IMR-90 (cell line): ENCODE results near the gene RMND1. TPM values are rescaled to one million over a fixed set of nuclear protein-coding genes. Genes with fewer than 3 reads are reported as not detected.
A peak's percentile ranks its signal among the peaks of the same experiment; 100 is the strongest.

Source experiments
- ATAC-seq: fragments of 200-7000 bp; cut with Tn5 transposase; 2 replicates; pipeline ENCODE4 v1.9.1; 2020; ENCODE audit warnings: low read depth, mild to moderate bottlenecking, moderate library complexity
- BruUV-seq: library from RNA; stranded (reverse); fragments of 400-500 nt; replicated peaks from 2 replicates; lab custom pipeline; 2021; lab: Mats Ljungman, UMichigan
- CTCF ChIA-PET: fragments of 300-600 bp; formaldehyde crosslinking; extraction: SDS; loops from one replicate; lab custom pipeline; 2021; ENCODE audit warnings: antibody characterized with exemption; lab: Yijun Ruan, JAX
- POLR2A ChIA-PET: fragments of 300-600 bp; sonication (Branson Sonifier 250); formaldehyde crosslinking; loops from one replicate; lab custom pipeline; 2022; ENCODE audit warnings: antibody characterized with exemption; ENCODE audit not compliant: unreplicated experiment; lab: Charles Lee
- DNase-seq: peaks from one replicate; pipeline ENCODE4 v3.0.0; 2013
- H2AFZ ChIP-seq: replicated peaks from 2 replicates; pipeline ENCODE3; 2013; ENCODE audit warnings: low read length, mild to moderate bottlenecking; ENCODE audit not compliant: poor library complexity
- H2AK5ac ChIP-seq: 2 replicates; pipeline ENCODE4 v1.6.1; 2013; ENCODE audit warnings: low read depth, low read length, inconsistent platforms
- H2AK9ac ChIP-seq: replicated peaks from 2 replicates; pipeline ENCODE3; 2013; ENCODE audit warnings: mild to moderate bottlenecking, low read depth, low read length, moderate library complexity; ENCODE audit not compliant: poor library complexity
- H2BK120ac ChIP-seq: 2 replicates; pipeline ENCODE4 v1.6.1; 2013; ENCODE audit warnings: low read depth, low read length, inconsistent platforms
- H2BK15ac ChIP-seq: 3 replicates; pipeline ENCODE4 v1.6.1; 2013; ENCODE audit warnings: low read depth, low read length, inconsistent platforms
- H2BK20ac ChIP-seq: 2 replicates; pipeline ENCODE4 v1.6.1; 2013; ENCODE audit warnings: low read depth, mild to moderate bottlenecking, inconsistent platforms, low read length, moderate library complexity
- H2BK5ac ChIP-seq: 2 replicates; pipeline ENCODE4 v1.6.1; 2013; ENCODE audit warnings: mild to moderate bottlenecking, low read depth, low read length, inconsistent platforms; ENCODE audit not compliant: poor library complexity, severe bottlenecking
- H3K14ac ChIP-seq: replicated peaks from 2 replicates; pipeline ENCODE4 v1.6.1; 2013; ENCODE audit warnings: low read depth, low read length, inconsistent platforms
- H3K18ac ChIP-seq: 2 replicates; pipeline ENCODE4 v1.6.1; 2013; ENCODE audit warnings: low read depth, low read length, control low read depth
- H3K23ac ChIP-seq: 2 replicates; pipeline ENCODE4 v1.6.1; 2013; ENCODE audit warnings: low read depth, low read length, inconsistent platforms
- H3K27ac ChIP-seq: 2 replicates; pipeline ENCODE4 v1.5.1; 2013; ENCODE audit warnings: mild to moderate bottlenecking, control low read depth, low read length; ENCODE audit not compliant: insufficient read depth
- H3K27me3 ChIP-seq: 2 replicates; pipeline ENCODE4 v1.6.1; 2013; ENCODE audit warnings: low read length; ENCODE audit not compliant: control insufficient read depth, insufficient read depth
- H3K36me3 ChIP-seq: 2 replicates; pipeline ENCODE4 v1.6.1; 2013; ENCODE audit warnings: low read length, mixed read lengths; ENCODE audit not compliant: control insufficient read depth, insufficient read depth
- H3K4ac ChIP-seq: 2 replicates; pipeline ENCODE4 v1.6.1; 2013; ENCODE audit warnings: low read depth, low read length, inconsistent platforms
- H3K4me1 ChIP-seq: 2 replicates; pipeline ENCODE4 v1.6.1; 2013; ENCODE audit warnings: low read length, mixed read lengths; ENCODE audit not compliant: control insufficient read depth, insufficient read depth
- H3K4me2 ChIP-seq: 2 replicates; pipeline ENCODE4 v1.6.1; 2013; ENCODE audit warnings: low read depth, mild to moderate bottlenecking, control low read depth, low read length, moderate library complexity
- H3K4me3 ChIP-seq: 2 replicates; pipeline ENCODE4 v1.5.1; 2013; ENCODE audit warnings: low read depth, mild to moderate bottlenecking, control low read depth, low read length, moderate library complexity; ENCODE audit not compliant: insufficient read depth
- H3K56ac ChIP-seq: 2 replicates; pipeline ENCODE4 v1.6.1; 2013; ENCODE audit warnings: low read length, inconsistent platforms; ENCODE audit not compliant: insufficient read depth; ENCODE audit errors: extremely low read depth
- H3K79me1 ChIP-seq, 2 experiments: 2 replicates each; pipeline ENCODE4 v1.6.1; 2013; ENCODE audit warnings: low read length in 2 of 2, inconsistent platforms in 1 of 2, low read depth in 1 of 2
- H3K9ac ChIP-seq: 2 replicates; pipeline ENCODE4 v1.6.1; 2013; ENCODE audit warnings: low read depth, low read length, control low read depth
- H3K9me1 ChIP-seq: 2 replicates; pipeline ENCODE4 v1.6.1; 2013; ENCODE audit warnings: low read length, inconsistent platforms; ENCODE audit not compliant: insufficient read depth
- H3K9me3 ChIP-seq: 2 replicates; pipeline ENCODE4 v1.6.1; 2013; ENCODE audit warnings: low read length; ENCODE audit not compliant: control insufficient read depth, insufficient read depth
- H4K20me1 ChIP-seq: 2 replicates; pipeline ENCODE4 v1.6.1; 2013; ENCODE audit warnings: low read length, inconsistent platforms; ENCODE audit not compliant: insufficient read depth
- H4K5ac ChIP-seq: 2 replicates; pipeline ENCODE4 v1.6.1; 2013; ENCODE audit warnings: mild to moderate bottlenecking, low read depth, low read length, control low read depth
- H4K8ac ChIP-seq, 2 experiments: 2 replicates each; pipeline ENCODE4 v1.6.1; 2013; ENCODE audit warnings: low read depth in 2 of 2, low read length in 2 of 2, control low read depth in 1 of 2, inconsistent platforms in 1 of 2
- H4K91ac ChIP-seq: 2 replicates; pipeline ENCODE4 v1.6.1; 2013; ENCODE audit warnings: low read depth, low read length, inconsistent platforms; ENCODE audit not compliant: insufficient read depth
- BHLHE40 ChIP-seq: fragments of 150-350 bp; IDR thresholded peaks from 2 replicates; pipeline ENCODE4 v1.6.1; 2016; ENCODE audit warnings: mild to moderate bottlenecking, low read depth, low read length
- CEBPB ChIP-seq: IDR thresholded peaks from 2 replicates; pipeline ENCODE4 v1.6.1; 2012; ENCODE audit warnings: low read depth, low read length, improper control_type of control experiment
- CHD1 ChIP-seq: IDR thresholded peaks from 2 replicates; pipeline ENCODE4 v1.6.1; 2012; ENCODE audit warnings: low read depth, low read length, improper control_type of control experiment
- CTCF ChIP-seq: conservative IDR thresholded peaks from 2 replicates; pipeline ENCODE4 v1.5.1; 2012; ENCODE audit warnings: mild to moderate bottlenecking, low read depth, low read length, improper control_type of control experiment
- ELK1 ChIP-seq: fragments of 150-350 bp; IDR thresholded peaks from 2 replicates; pipeline ENCODE4 v1.6.1; 2016; ENCODE audit warnings: low read depth, mild to moderate bottlenecking, low read length, moderate library complexity, borderline replicate concordance
- MAFK ChIP-seq: IDR thresholded peaks from 2 replicates; pipeline ENCODE4 v1.6.1; 2012; ENCODE audit warnings: low read depth, low read length, improper control_type of control experiment
- MAZ ChIP-seq: IDR thresholded peaks from 2 replicates; pipeline ENCODE4 v1.6.1; 2012; ENCODE audit warnings: low read depth, mild to moderate bottlenecking, low read length, improper control_type of control experiment, moderate library complexity, borderline replicate concordance
- MXI1 ChIP-seq: IDR thresholded peaks from 2 replicates; pipeline ENCODE4 v1.6.1; 2012; ENCODE audit warnings: low read depth, mild to moderate bottlenecking, low read length, moderate library complexity, borderline replicate concordance
- NFE2L2 ChIP-seq: fragments of 150-350 bp; IDR thresholded peaks from 2 replicates; pipeline ENCODE4 v1.6.1; 2016; ENCODE audit warnings: low read depth, mild to moderate bottlenecking, low read length
- POLR2A ChIP-seq: IDR thresholded peaks from 2 replicates; pipeline ENCODE4 v1.6.1; 2012; ENCODE audit warnings: mild to moderate bottlenecking, low read depth, low read length
- RCOR1 ChIP-seq: IDR thresholded peaks from 2 replicates; pipeline ENCODE4 v1.6.1; 2012; ENCODE audit warnings: mild to moderate bottlenecking, low read length, improper control_type of control experiment; ENCODE audit not compliant: insufficient replicate concordance
- RFX5 ChIP-seq: IDR thresholded peaks from 2 replicates; pipeline ENCODE4 v1.8.0; 2012; ENCODE audit warnings: low read depth, mild to moderate bottlenecking, low read length, moderate library complexity
- SMC3 ChIP-seq: fragments of 150-350 bp; IDR thresholded peaks from 2 replicates; pipeline ENCODE4 v1.6.1; 2016; ENCODE audit warnings: low read depth, mild to moderate bottlenecking, antibody characterized with exemption, low read length, moderate library complexity
- USF2 ChIP-seq: fragments of 150-350 bp; IDR thresholded peaks from 2 replicates; pipeline ENCODE4 v1.6.1; 2017; ENCODE audit warnings: mild to moderate bottlenecking, antibody characterized with exemption, low read length, low read depth
- WGBS, 2 experiments: methylation state at CpG; one replicate each; pipeline versions ENCODE4 v1.1.5 to v1.1.7; 2013; ENCODE audit warnings: missing lambda C conversion rate in 2 of 2; ENCODE audit not compliant: insufficient read length in 1 of 2; ENCODE audit errors: extremely low coverage in 2 of 2; 5-methylcytosine and 5-hydroxymethylcytosine counted together
- dilution Hi-C: fragments of 300-500 bp; cut with HindIII; formaldehyde crosslinking; loops from one replicate; pipeline ENCODE4 v1.14.3; 2018; ENCODE audit warnings: low sequenced_read_pairs; ENCODE audit not compliant: unreplicated experiment
- in situ Hi-C: fragments of 300-500 bp; cut with MboI; formaldehyde crosslinking; loops from 3 replicates; pipeline ENCODE4 v1.14.3; 2019; ENCODE audit warnings: low sequenced_read_pairs, inconsistent platforms, mixed read lengths
- intact Hi-C: fragments of 100-400 bp; cut with micrococcal nuclease; formaldehyde crosslinking; loops from 2 replicates; pipeline ENCODE4 v1.10.0; 2022
- polyA plus RNA-seq, 3 experiments: library from polyadenylated mRNA; depleted of rRNA; stranded (reverse); fragments of >200 nt; gene quantifications; 2 replicates each; pipeline ENCODE4 v1.2.3, GENCODE V29; 2012; ENCODE audit warnings: low replicate concordance in 1 of 3
- total RNA-seq: library from RNA; depleted of rRNA; stranded (reverse); fragments of >200 nt; gene quantifications from 2 replicates; pipeline ENCODE4 v1.2.3, GENCODE V29; 2012

Gene RMND1
- total and polyA plus RNA-seq, 2 of the 4 experiments (the other 2 are of a cell fraction): 13.1 to 24.6 TPM

GRCh38 chr6:151422981-151423380 is 28.9 kb downstream of the RMND1 start:
- intact Hi-C loops (no loop called here), in situ Hi-C loops (no loop called here), dilution Hi-C loops (no loop called here)
- Histone ChIP-seq H2BK120ac (no peak overlapping the region), H3K4me2 (no peak overlapping the region), H3K4me3 (no peak overlapping the region), H4K5ac (no peak overlapping the region), H3K36me3 (peaks cover 25% of the 10 kb centered on the region), H2AFZ (no peak overlapping the region), H3K56ac (no peak overlapping the region), H3K9me1 (no peaks in the 10 kb centered on the region), H4K20me1 (no peaks in the 10 kb centered on the region), H3K27ac (no peak overlapping the region; the same call in 1 of the 2 replicates), H2BK5ac (no peak overlapping the region), H3K4ac (no peak overlapping the region), H3K9me3 (no peaks in the 10 kb centered on the region), H3K9ac (no peak overlapping the region), H3K27me3 (no peaks in the 10 kb centered on the region), H3K4me1 (peaks cover 3% of the 10 kb centered on the region; the same call in 1 of the 2 replicates), H3K23ac (no peak overlapping the region), H3K18ac (no peak overlapping the region), H2AK9ac (no peak overlapping the region), H2BK20ac (no peak overlapping the region), H2AK5ac (no peak overlapping the region), H3K14ac (no peak overlapping the region), H4K91ac (no peak overlapping the region), H2BK15ac (no peak overlapping the region), H3K79me1 (no peaks in the 10 kb centered on the region; a peak in 1 of 4 replicates), H4K8ac (no peak overlapping the region)
- TF ChIP-seq MXI1 (no peak), USF2 (no peak), SMC3 (no peak), NFE2L2 (no peak), RFX5 (no peak), CTCF (no peak), ELK1 (no peak), POLR2A (no peak), RCOR1 (no peak), CHD1 (no peak), BHLHE40 (no peak), MAFK (no peak), MAZ (no peak), CEBPB (no peak)
- no CpG with 5 or more reads among the region's 4 CpGs for WGBS, 2 experiments
- ATAC-seq (peak; percentile 76), DNase-seq (peak; percentile 23)
- no TSS peak for BruUV-seq
- CTCF ChIA-PET: interaction anchor here (1.3 kb wide), 1 partner anchor 14 kb away, joined by 5 read pairs; no protein-coding TSS in a partner anchor
- POLR2A ChIA-PET: no interaction called here
